Fibroblast of lung (primary cell): ENCODE results near the gene EDA.

Experiments
- EZH2 ChIP-seq: IDR thresholded peaks from 2 replicates; pipeline ENCODE4 v1.5.1; 2012; ENCODE audit warnings: low read length, control low read depth, mild to moderate bottlenecking; ENCODE audit errors: missing control alignments
- TF ChIP-seq, protein P1 (sequence below), 2 donors: IDR thresholded peaks in 1 of 2; conservative IDR thresholded peaks in 1 of 2; 1 replicate in 1 of 2; 2 replicates in 1 of 2; pipeline ENCODE4 v1.5.1; 2011 to 2012; ENCODE audit warnings: low read length in 2 of 2, control low read depth in 1 of 2, inconsistent platforms in 1 of 2, low read depth in 1 of 2, mild to moderate bottlenecking in 1 of 2

DNA sequence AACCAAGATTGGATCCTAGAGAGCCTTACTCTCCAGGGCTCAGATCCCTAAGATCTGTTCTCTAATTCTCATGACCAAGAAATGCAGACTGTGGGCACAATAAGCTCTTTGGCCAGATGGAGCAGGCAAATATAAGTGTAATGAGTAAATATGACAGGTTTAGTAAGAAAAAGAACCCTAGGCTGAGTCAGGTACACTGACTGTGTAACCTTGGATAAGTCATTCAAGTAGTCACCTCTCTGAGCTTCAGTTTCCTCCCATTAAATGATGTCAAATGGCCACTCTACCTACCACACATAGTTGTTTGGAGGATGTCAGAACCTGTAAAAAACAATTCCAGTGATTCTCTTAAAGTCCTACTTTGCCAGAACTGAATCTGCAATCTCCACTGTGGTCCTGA is 8.3 kb upstream of the EDA start:
- TF ChIP-seq, protein P1, sequence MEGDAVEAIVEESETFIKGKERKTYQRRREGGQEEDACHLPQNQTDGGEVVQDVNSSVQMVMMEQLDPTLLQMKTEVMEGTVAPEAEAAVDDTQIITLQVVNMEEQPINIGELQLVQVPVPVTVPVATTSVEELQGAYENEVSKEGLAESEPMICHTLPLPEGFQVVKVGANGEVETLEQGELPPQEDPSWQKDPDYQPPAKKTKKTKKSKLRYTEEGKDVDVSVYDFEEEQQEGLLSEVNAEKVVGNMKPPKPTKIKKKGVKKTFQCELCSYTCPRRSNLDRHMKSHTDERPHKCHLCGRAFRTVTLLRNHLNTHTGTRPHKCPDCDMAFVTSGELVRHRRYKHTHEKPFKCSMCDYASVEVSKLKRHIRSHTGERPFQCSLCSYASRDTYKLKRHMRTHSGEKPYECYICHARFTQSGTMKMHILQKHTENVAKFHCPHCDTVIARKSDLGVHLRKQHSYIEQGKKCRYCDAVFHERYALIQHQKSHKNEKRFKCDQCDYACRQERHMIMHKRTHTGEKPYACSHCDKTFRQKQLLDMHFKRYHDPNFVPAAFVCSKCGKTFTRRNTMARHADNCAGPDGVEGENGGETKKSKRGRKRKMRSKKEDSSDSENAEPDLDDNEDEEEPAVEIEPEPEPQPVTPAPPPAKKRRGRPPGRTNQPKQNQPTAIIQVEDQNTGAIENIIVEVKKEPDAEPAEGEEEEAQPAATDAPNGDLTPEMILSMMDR (conservative IDR thresholded peaks at IDR 0.05 in 1 of 2, IDR thresholded peaks at IDR 0.05 in 1 of 2; ENCODE audit: low read depth in 1 of 2, low read length in 2 of 2), result no peak
- no peak for TF ChIP-seq EZH2
